HG03442 (cell line): Measurements from ENCODE around the gene REXO1.

Source experiments
- ATAC-seq: cut with Tn5 transposase; IDR thresholded peaks from one replicate; pipeline ENCODE4 v1.9.1; 2021; ENCODE audit warnings: mild to moderate bottlenecking, moderate library complexity; ENCODE audit not compliant: unreplicated experiment

REXO1 gene

GRCh38 chr19:1768918-1769644, 79.2 kb downstream of the REXO1 start:
- no peak for ATAC-seq

DNA sequence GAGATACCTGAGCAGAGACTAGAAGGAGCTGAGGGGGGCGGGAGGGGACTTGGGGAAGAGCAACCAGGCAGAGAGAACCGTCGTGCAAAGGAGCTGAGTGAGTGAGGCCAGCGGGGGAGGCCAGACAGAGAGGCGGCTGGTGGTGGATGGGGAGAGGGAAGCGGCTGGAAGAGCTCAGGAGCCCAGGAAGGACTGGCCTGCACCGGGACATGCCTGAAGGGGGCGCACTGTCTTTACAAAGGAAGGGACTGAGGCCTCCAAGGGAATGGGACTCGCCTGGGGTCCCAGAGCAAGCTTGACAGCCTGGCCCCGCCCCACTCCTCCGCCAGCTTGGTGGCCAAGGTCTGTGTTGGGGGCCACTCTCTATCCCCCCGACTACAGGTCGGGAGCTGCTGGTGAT, 80.0 kb downstream of the REXO1 start:
- no peak for ATAC-seq

DNA sequence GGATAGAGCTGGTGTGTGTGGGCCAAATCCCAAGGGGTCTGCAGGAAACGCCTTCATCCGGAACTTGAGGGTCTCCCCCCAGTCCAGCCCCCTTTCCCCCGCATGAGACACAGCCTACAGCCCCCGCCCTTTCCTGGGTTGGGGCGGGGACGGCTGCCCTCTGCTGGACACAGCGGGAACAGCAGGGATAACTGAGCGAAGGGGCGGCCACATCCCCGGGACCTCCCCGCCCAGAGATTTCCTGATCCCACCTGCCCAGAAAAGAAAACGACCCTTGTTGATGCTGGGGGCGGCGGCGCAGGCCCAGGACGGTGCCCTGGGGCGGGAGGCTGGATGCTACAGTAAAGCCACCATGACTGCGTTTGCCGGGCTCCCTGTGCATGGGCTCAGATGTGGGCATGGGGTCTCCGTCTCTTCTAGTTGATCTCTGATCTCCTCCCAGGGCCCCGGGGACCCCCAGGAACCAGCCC, 80.8 kb downstream of the REXO1 start:
- ATAC-seq, result no peak

DNA sequence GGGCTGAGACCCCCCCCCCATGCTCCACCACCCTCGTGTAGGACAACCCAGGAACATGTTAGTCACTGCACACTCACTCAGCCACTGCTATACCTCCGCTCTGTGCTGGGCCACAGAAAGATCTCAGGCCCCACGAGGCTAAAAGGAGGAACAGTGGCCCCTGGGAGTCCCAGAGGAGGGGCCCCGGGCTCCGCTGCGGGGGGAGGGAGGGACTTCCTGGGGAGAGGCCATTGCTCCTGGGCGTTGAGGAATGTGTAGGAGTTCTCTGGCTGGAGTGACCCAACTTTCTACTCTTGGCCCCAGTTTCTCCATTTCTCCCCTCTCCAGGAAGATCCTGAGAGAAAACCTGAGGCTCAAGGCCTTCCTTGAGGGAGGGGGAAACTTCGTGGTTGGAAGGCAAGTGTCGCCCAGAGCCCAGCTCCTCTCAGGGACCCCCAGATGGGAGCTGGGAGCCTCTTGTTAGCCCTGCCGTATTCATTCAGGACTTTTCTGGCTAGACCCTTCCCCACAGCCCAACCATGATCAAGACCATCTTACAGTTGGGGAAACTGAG, 81.4 kb downstream of the REXO1 start:
- ATAC-seq, result no peak

DNA sequence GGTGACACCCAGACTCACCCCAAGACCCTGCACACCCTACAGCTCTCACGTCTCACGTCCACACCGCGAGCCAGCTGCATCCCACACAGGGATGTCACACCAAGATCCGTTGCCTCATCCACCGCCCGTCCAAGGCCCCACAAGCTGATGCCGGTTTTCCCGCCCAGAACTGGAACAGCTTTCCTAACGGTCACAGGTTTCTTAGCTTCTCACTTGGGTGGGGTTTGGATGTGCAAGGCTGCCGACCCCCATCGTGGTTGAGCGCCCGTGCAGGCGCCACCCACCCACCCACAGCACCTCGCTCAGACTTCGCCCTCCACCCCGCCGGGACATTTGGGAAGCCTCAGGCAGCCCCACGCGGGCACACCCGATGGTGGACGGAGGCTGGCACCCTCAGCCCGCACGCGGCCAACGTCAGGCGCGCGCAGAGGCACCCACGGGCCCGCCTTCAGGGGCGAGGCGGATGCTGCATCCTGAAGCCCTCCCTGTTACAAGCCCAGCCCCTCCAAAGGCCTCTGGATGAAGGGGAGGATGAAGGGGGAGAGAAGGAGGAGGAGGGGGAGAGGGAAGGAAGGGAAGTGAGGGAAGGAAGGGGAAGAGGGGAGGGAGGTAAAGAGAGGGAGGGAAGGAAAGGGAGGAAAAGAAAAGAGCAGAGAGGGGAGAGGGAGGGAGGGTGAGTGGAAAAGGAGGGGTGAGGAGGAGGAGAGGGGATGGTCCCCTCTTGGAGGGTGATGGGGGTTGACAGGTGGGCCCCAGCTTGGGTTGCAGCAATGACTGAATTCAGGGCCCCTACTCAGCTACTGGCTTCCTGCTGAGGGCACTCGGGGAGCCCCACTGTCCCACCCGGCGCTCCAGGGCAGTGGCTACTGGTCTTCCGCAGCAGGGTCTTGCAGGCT, 82.1 kb downstream of the REXO1 start:
- ATAC-seq, result no peak
